A673 (cell line): ENCODE data around the gene PAK1. TPM values are rescaled to one million over a fixed set of nuclear protein-coding genes. Genes with fewer than 3 reads are reported as not detected.

ENCODE experiments used
- BruUV-seq: library from RNA; stranded (reverse); fragments of 400-500 nt; replicated peaks from 2 replicates; lab custom pipeline; 2021; lab: Mats Ljungman, UMichigan
- CTCF ChIA-PET: fragments of 300-600 bp; sonication (Branson Sonifier 250); formaldehyde crosslinking; loops from one replicate; lab custom pipeline; 2022; ENCODE audit warnings: antibody characterized with exemption; lab: Charles Lee
- POLR2A ChIA-PET: fragments of 300-600 bp; sonication (Branson Sonifier 250); formaldehyde crosslinking; loops from one replicate; lab custom pipeline; 2022; ENCODE audit warnings: antibody characterized with exemption; ENCODE audit not compliant: low non-redundant PET; lab: Charles Lee
- DNase-seq: peaks from one replicate; pipeline ENCODE4 v3.0.0-alpha.2; 2015; ENCODE audit warnings: low spot score
- H3K27ac ChIP-seq: fragments of 200-600 bp; sonication (generic); 2 replicates; pipeline ENCODE4 v1.5.1; 2016; ENCODE audit warnings: mixed run types, low read depth, mild to moderate bottlenecking, mixed read lengths, antibody characterized with exemption, low read length; ENCODE audit not compliant: poor library complexity, severe bottlenecking
- H3K27me3 ChIP-seq: fragments of 200-600 bp; sonication (generic); replicated peaks from 2 replicates; pipeline ENCODE4 v1.6.1; 2017; ENCODE audit warnings: mixed run types, low read depth, mild to moderate bottlenecking, mixed read lengths, antibody characterized with exemption, low read length; ENCODE audit not compliant: insufficient read depth, poor library complexity
- H3K36me3 ChIP-seq: fragments of 200-600 bp; sonication (generic); 2 replicates; pipeline ENCODE4 v1.6.1; 2016; ENCODE audit warnings: mixed run types, mild to moderate bottlenecking, mixed read lengths, antibody characterized with exemption, low read length; ENCODE audit not compliant: insufficient read depth, poor library complexity, severe bottlenecking
- H3K4me1 ChIP-seq: fragments of 200-600 bp; sonication (generic); 2 replicates; pipeline ENCODE4 v1.6.1; 2017; ENCODE audit warnings: mixed run types, mild to moderate bottlenecking, mixed read lengths, antibody characterized with exemption, low read length; ENCODE audit not compliant: insufficient read depth, poor library complexity, severe bottlenecking
- H3K4me3 ChIP-seq: fragments of 200-600 bp; sonication (generic); 2 replicates; pipeline ENCODE4 v1.5.1; 2016; ENCODE audit warnings: low read depth, mixed run types, mild to moderate bottlenecking, mixed read lengths, low read length; ENCODE audit not compliant: poor library complexity, severe bottlenecking
- H3K9me3 ChIP-seq: fragments of 200-600 bp; sonication (generic); 2 replicates; pipeline ENCODE4 v1.6.1; 2016; ENCODE audit warnings: mixed run types, low read depth, mild to moderate bottlenecking, mixed read lengths, antibody characterized with exemption, low read length; ENCODE audit not compliant: poor library complexity, severe bottlenecking
- CTCF ChIP-seq: fragments of 300-800, 200-600 bp; sonication (generic); conservative IDR thresholded peaks from 2 replicates; pipeline ENCODE4 v1.5.1; 2017; ENCODE audit warnings: low read depth, mild to moderate bottlenecking, antibody characterized with exemption, low read length, moderate library complexity, mixed read lengths
- EZH2 ChIP-seq: fragments of 200-600 bp; sonication (generic); IDR thresholded peaks from 2 replicates; pipeline ENCODE4 v1.6.1; 2017; ENCODE audit warnings: borderline replicate concordance, low read depth, mild to moderate bottlenecking, mixed read lengths, antibody characterized with exemption, low read length; ENCODE audit not compliant: poor library complexity, severe bottlenecking
- intact Hi-C: fragments of 100-400 bp; cut with micrococcal nuclease; formaldehyde crosslinking; loops from one replicate; pipeline ENCODE4 v1.10.0; 2022; ENCODE audit not compliant: unreplicated experiment
- total RNA-seq: library from RNA; stranded (reverse); gene quantifications from 2 replicates; pipeline ENCODE4 v1.2.3, GENCODE V29; 2021

The PAK1 gene
- total RNA-seq, 1 experiment from 2014 or later = 44.2 TPM

- ChIA-PET CTCF (no interaction called here), POLR2A (no interaction called here)
- DNase-seq = no peak
- TF ChIP-seq CTCF (no peak), EZH2 (no peak)
- Histone ChIP-seq H3K4me3 (no peak overlapping the region), H3K4me1 (no peaks in the 10 kb centered on the region), H3K36me3 (no peaks in the 10 kb centered on the region), H3K27ac (no peak overlapping the region), H3K27me3 (no peaks in the 10 kb centered on the region), H3K9me3 (no peaks in the 10 kb centered on the region)
- intact Hi-C loops = no loop called here
- BruUV-seq = no TSS peak
These were observed 37.0 kb upstream of the PAK1 start for GRCh38 chr11:77510851-77511250.

DNA sequence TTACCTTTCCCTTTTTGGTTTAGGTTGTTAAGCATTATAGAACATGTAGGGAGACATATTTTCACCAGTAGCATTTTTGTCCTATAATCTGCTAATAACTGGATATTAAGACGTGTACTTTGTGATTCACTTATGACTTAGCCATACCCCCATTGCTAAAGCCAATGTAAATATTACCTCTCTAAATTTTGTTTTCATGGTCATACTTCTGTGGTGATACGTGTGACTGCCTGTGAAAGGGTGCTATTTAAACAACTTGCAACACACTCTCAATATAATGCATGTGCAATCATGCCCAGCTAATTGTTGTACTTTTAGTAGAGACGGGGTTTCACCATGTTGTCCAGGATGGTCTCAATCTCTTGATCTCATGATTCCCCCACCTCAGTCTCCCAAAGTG lies 36.2 kb upstream of the PAK1 start:
- Histone ChIP-seq H3K27me3 (no peaks in the 10 kb centered on the region), H3K9me3 (no peaks in the 10 kb centered on the region), H3K4me3 (no peak overlapping the region), H3K36me3 (no peaks in the 10 kb centered on the region), H3K27ac (no peak overlapping the region), H3K4me1 (no peaks in the 10 kb centered on the region)
- CTCF ChIA-PET = no interaction called here
- TF ChIP-seq EZH2 (no peak), CTCF (no peak)
- no TSS peak for BruUV-seq
- intact Hi-C loops = no loop called here
- no peak for DNase-seq
- POLR2A ChIA-PET = no interaction called here

- no peak for DNase-seq
- no peaks in the 10 kb centered on the region for H3K27me3 ChIP-seq
- CTCF ChIA-PET = interaction anchor here (0.7 kb wide), 1 partner anchor 37 kb away, joined by 8 read pairs; no protein-coding TSS in a partner anchor
- H3K27ac ChIP-seq = no peak overlapping the region
- BruUV-seq = no TSS peak
- H3K36me3 ChIP-seq = no peaks in the 10 kb centered on the region
- no peaks in the 10 kb centered on the region for H3K4me1 ChIP-seq
- no peaks in the 10 kb centered on the region for H3K9me3 ChIP-seq
- no peak for TF ChIP-seq CTCF
- no peak for TF ChIP-seq EZH2
- POLR2A ChIA-PET = no interaction called here
- intact Hi-C loops = no loop called here
- H3K4me3 ChIP-seq = no peak overlapping the region
These were observed 34.1 kb upstream of the PAK1 start for GRCh38 chr11:77508019-77508418.
